Fibroblast of skin of scalp (primary cell): Measurements from ENCODE around the gene SLC6A4. TPM values are rescaled to one million over a fixed set of nuclear protein-coding genes. Genes with fewer than 3 reads are reported as not detected.

Experiments
- DNase-seq: peaks from one replicate; pipeline ENCODE4 v3.0.0-alpha.2; 2013
- polyA plus RNA-seq, 2 experiments: library from polyadenylated mRNA; unstranded; fragments of 120-200 nt; gene quantifications; one replicate each; pipeline ENCODE4 v1.2.1, GENCODE V29; 2013; ENCODE audit not compliant: insufficient read length in 2 of 2

SLC6A4 gene
- polyA plus RNA-seq (2013, experiment 1 of 2; ENCODE audit: insufficient read length), result 0.01 TPM
- not detected for polyA plus RNA-seq (2013, experiment 2 of 2; ENCODE audit: insufficient read length)

DNA sequence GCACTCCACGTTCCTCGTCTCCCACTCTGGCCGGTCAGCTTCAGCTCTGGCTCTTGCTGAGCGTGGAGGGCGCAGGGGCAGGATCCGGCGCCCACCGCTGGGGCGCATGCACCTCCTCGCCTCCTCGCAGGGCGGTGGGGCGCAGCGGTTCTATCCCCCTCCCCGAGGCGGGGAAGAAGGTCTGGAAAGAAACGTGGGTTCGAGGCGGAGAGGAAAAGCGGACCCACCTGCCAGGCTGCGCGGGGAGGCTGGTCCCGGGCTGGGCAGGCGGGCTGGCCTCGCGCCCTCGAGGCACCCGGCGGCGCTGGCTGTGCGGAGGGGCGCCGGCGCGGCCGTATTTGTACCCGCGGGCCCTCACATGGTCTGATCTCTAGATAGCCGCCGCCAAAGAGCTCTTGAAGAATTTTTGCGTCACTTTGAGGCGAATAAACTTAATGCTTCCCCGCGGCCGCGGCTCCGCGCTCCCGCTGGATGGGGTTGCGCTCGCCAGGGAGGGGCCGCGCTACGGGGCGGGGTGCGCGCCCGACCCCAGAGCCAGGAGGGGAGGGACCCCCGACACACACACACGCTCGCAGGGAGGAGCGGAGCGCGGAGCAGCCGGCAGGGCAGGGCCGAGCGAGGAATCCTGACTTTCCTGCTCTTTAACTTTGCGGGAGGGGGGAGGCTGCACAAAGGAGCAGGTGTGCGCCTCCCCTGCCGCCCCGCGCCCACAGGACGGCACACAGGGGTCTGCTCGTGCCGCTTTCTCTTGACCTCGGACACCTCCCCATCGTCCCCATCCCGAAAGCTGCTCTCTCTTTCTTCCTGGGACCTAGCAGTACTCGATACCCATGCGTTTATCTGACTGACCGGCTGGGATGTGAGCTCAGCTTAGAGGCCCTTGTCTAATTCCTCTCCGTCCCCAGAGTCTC lies at the start of gene SLC6A4:
Gene SLC6A4 (minus strand): TSS at position 312 of the 911 bp plus-strand sequence. CDS start 13,739 bp downstream, outside the sequence.
- no peak for DNase-seq

DNA sequence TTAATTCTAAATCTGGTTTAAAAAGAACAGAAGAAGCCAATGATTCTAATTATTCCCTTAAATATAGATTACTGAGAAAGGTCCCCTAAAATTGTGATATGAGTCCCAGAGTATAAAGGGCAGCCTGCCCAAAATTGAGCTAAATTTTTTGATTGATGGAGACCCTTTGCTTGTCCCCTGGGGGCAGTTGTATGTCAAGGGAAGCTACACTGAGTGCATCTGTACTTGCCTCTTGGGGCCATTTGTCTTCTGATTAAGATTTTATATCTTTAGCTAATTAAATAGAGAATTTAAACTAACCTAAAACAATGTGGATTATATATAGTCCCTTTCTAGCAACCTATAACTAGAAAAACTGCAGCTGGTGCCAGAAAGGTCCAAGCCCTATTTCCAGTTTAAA lies 43.7 kb upstream of the SLC6A4 start:
- no peak for DNase-seq

DNA sequence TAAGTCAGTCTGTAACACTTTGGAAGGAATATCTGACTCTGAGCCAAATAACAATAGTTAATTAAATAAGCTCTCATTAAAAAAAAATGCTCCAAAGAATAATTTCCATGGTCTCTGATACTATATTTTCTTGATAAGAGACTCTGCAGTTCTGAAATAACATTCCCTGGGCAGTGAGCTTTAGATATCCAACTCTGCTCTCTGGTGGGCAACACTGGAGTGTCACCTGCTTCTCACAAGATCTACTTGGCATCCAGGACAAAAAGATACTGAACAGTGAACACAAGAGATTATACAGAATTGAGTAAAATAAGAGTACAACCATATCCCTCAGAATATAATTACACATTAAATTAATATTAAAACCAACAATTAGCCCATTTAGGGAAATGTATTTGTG lies 42.5 kb upstream of the SLC6A4 start:
- DNase-seq, result peak; percentile 21

DNA sequence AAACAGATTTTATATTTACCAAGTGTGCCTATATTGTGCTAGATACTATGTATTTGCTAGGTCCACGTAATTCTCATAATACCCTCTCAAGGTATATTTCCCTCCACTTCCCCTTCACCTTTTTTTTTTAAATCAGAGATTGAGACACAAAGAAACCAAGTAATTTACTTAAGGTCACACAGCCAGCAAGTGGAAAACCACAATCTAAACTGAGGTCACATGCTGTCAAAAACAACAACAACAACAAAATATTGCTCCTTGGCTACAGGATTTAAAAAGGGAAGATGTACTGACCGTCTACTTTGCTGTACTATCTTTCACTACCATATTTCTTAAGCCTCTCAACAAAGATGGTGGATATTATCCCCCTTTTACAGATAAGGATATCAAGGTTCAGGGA lies 40.4 kb upstream of the SLC6A4 start:
- DNase-seq, result no peak

DNA sequence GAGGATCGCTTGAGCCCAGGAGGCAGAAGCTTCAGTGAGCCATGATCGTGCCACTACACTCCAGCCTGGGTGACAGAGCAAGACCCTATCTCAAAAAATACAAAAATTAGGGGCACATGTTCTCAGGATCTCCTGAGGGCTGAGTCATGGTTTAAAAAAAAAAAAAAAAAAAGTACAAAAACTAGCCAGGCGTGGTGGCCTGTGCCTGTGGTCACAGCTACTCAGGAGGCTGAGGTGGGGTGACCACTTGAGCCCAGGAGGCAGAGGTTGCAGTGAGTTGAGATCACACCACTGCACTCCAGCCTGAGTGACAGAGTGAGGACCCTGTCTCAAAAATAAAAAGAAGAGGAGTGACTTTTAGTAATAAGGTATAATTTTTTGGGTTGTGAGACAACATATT lies 39.4 kb upstream of the SLC6A4 start:
- DNase-seq, result no peak

DNA sequence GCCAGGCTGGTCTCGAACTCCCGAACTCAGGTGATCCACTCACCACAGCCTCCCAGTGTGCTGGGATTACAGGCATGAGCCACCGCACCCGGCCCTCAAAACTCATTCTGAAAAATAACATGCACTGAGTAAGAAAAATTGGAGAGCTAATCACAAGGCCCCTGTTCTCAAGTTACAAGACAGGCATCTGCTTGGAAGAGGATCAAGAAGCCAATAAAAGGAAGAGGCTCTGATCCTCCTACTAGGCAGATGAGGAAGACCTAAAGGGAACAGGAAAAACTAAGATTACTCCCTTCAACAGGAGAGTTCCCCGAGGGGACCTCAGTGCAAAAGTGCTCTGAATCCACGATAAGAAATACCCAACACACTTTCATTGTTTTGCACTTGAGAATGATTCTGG lies 37.9 kb upstream of the SLC6A4 start:
- no peak for DNase-seq

DNA sequence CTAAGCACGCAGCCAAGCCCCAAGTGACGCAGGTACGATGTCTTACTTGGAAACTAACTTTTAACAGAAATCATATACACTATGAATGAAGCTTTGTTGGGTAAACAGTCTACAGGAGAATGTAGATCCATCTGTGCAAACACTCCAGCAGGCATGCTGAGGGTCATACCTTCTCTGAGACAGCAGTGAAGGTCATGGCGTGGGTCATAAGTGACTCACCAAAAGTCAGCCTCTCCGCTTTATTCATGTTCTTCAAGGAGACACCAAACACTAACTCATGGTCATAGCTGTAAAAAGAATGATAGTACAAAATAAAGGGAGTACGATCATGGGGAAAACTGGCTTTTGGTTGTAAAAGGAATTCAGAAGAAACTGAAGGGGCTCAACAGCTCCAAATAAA lies 35.6 kb upstream of the SLC6A4 start:
- no peak for DNase-seq

DNA sequence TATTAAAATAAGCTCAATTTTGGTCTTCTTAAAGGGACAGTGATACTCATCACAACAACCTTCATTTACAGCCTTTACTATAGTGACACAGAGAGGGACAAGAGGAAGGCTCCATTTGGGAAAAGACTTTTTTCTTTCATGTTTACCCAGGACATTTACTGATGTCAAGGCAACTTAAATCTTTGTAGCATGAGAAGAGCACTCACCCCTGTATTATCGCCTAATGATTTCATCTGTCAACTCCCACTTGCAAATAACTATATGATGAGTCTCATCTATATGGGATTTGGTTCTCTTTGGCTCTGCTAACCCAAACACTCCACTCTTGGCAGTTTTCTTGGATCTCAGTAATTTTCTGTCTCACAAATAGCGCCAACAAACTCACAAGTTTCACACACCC lies 32.1 kb upstream of the SLC6A4 start:
- no peak for DNase-seq

DNA sequence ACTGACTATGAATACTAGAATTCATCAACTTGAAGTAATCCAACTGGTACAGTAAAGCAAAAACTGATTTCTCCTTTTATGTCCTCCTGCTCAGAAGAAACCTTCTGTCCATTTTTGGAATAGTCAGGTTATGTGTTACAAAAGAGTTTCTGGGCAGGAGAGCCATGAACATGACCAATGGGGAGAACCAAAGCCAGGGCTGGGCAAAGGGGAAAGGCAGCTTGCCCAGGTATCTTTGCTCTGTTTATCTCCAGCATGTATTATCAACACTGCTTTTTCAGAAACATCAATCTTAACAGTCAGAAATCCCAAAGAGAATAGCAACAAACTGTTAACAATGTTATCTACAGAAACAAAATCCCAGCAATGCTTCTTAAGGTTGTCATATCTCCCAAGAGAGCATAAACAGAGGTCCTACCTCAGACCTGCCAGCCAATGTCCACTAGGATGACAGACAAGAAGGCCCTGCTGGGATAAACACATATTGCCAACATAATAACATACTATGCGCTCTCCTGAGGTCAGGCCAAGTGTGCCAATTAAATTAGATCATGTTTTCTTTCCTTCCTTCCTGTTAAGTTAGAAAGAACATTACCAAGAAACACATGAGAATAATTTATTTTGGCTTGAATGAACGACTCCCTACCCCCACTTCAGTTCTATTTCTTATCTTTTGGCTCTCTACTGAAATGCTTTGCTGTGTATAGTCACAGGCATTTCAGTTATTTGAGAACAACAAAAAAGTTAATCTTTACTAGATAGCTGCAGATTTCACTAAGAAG lies 28.2 kb upstream of the SLC6A4 start:
- peak; percentile 29 for DNase-seq

DNA sequence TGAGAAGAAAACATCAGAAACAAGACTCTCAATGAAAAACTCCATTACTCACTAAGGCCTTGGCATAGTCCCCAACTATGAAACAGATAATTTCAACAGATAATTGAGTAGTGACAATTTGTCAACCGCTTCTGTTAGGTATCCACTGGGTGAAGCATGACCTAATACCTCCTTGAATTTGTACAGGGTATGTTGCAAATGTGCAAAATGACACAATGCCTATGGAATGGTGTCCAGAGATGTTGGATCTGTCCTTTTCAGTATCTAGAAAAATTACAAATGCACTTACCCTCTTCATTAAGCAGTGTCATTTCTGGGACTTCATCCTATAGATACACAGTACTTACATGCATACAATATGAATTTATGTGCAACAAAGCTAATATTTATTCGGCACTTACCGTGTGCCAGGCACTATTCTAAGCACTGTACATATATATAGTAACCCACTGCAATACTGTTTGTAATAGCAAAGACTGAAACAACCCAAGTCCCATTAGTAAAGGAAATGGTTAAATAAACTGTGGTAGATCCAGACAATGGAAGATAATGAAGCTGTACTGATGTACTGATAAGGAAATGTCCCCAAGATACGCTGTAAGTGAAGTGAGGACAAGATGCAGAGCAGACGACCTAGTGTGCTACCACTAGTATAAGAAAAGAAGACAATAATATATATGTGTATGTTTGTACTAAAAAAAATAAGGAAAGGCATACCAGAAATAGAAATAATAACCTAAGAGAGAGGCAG lies 21.4 kb upstream of the SLC6A4 start:
- DNase-seq, result peak; percentile 45

DNA sequence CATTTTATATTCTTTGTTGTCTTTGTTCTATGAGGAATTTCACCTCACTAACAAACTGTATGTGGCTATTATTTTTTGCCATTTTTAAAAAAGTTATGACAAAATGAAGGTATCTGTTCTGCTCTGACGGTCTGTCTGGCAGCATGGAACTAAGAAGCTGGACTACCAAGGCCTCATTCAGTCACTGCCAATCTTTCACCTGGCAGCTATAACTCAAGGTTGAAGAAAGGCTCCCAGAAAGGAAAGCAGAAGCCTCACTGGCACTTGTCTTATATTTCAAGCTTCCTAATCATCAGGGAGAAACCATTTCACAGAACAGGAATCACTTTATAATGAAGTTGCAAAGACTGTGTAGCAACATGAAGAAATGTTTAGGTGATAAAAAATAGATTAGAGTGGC lies 18.7 kb upstream of the SLC6A4 start:
- no peak for DNase-seq

DNA sequence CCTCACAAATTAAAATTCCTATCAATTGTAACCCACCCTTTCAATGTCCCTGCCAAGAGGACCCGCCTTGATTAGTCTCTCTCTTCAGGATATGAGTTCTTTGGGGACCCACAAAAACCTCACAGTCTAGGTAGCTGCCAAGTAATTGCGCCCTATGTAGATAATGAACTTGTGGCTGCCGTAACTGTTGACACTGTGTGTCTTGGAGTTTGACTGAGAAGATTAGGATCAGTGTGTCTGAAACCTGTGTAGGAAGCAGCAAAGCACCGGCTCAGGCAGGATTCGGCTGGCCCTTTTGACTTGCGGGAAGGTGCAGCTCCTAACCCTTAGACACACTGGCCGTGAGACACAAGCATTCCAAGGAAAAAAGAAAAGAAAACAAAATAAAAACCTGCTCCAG lies 17.8 kb upstream of the SLC6A4 start:
- no peak for DNase-seq

DNA sequence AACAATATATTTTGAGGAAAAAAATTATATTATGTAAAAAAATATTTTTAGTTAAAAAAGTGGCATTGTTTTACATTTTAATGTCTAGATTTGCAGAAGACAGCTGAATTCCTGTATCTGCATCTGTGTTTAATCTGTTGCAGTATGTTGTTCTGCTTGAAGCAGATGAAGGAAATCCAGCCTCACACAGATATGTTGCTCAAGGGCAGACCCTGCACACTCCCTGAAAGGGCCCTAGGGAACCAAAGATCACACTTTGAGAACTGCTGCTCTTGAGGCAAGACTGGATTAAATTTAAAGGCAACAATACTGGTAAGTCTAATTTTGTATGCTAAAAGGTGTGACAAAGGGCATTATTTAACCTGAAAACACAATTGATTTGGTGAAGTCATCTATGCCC lies 16.4 kb upstream of the SLC6A4 start:
- no peak for DNase-seq

DNA sequence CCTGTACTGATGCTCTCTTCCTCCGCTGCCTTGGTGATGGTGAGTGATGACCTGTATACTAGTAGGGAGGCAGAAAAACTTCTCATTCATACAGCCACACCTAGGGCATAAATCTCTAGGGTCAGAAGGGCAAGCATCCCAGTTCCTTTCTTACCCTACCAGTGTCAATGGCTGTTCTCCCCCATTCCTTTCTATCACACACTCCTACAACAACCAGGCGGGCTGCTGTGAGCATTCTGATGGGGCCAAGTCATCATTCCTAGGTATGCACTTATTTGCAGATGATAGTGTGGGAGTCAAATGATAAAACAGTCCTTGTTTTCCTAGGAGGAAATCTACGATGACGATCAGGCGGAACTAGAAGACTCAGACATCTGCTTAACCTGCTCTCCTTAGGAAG lies 14.0 kb upstream of the SLC6A4 start:
- no peak for DNase-seq

DNA sequence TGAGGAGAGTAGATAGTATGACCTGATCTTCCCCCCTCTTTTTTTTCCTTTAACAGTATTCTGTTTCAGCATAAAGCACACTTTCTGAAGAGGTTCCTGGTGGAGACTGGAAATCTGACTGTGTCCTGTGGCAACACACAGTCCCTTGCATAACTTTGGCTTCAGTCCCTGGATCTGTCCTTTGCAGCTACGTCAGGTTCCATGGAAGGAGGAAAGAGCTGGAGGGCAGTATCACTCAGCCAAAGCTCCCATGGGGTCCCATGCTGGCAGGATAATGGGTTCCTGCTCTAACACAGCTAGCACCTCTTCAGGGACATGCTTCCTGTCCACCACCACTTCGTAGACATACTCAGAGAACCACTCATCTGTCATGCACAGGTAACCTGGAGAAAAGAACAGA lies 13.3 kb upstream of the SLC6A4 start:
- no peak for DNase-seq

DNA sequence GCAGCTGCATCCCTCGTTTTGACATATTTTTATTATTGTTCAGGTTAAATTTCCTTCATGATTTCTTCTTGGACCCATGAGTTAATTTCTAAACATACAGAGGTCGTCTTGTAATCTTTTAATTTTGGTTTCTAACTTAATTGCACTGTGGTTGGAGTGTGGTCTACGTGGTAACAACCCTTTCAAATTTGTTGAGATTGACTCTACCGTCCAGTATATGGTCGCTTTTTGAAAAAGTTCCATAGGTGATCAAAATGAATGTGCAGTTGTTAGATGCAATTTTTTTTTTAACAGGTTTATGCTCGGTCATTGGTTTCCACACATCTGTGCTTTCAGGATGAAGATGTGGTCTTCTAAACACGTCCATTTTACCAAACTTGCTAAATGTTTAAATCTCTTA lies 11.0 kb upstream of the SLC6A4 start:
- no peak for DNase-seq

DNA sequence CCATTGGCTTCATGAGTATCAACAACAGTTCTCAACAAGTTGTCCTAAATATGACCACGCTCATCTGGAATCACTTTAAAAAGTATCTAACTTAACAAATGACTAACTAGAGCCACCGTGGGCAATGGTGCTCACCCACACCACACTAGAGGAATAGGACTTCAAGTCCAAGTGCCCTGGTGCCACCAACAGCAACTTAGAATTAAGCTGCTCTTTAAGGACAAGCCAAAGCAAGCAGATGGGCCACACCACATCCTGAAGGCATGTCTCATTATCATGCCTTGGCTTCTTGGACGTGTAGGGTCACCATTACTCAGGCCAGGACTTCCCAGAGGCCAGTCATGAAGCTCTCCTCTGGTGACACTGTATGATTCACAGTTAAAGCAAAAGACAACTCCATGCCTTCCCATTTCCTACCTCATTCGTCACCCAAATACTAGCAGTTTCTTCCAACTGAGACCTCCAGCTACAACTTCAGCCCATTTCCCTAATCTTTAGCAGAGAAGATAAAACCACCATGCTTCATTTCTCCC lies 9.4 kb upstream of the SLC6A4 start:
- peak; percentile 48 for DNase-seq

DNA sequence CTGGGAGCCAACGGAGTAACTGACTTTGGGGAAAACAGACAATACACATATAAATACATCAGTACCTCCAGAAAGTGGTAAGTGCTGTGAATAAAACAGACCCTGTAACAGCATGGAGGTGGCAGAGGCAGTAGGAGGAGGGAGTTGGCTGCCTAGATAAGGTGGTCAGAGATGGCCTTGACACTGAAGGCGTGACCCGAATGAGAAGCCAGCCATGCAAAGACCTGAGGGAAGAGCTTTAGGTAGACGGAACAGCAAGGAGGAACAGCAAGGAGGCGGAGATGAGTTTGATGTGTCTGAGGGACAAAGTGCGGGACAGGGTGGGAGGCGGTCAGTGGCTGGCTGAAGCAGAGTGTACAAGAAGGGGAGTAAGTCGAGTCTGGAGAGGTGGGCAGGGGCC lies 8.1 kb upstream of the SLC6A4 start:
- DNase-seq, result no peak

DNA sequence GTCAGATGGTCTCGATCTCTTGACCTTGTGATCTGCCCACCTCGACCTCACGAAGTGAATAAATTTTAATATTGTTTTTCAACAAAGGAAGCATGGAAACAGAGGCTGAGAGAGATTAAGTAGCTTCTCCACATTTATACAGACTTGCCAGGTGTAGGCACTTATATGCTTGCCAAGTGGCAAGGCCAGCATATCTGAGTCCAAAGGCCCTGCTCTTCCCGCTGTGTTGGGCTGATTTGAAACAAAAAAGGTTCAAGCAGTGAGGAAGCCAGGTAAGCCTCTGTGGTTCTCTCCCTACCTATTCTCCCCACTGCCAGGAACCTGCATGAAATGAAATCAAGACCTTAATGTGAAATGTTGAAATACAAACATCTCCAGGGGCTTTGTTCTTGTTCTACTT lies 7.5 kb upstream of the SLC6A4 start:
- no peak for DNase-seq

DNA sequence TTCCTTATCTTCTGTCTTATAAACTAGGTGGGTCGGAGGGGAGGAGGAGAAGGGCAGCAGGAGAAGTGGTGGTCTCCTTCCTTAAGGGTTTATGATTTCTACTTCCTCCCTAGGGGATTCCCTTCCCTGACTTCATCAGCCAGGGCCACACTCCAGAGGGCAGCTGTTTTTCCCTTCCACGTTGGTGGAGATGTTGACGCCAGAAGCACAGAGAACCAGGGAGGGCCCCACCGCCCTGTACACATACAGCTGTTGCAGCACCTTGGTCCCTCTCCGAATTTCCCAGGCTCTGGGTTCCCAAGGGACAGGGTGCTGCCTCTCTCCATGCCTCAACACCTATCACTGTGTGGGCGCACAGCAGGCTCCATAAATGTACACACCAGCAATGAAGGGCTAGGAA lies 5.6 kb upstream of the SLC6A4 start:
- no peak for DNase-seq

DNA sequence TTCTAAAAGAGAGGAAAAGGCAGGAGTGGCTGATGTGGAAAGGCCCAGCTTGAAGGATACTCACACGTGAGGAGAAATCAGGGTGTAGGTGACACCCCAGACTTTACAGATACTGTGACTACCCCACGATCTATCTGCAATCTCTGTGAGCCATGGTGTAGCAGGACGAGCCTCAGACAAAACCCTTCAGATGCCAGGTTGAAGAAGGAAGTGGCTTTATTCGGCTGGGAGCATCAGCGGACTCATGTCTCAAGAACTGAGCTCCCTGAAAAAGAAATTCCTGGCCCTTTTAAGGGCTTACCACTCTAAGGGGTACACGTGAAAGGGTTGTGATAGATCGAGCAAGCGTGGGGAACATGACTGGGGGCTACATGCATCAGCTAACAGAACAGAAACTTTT lies 4.7 kb upstream of the SLC6A4 start:
- DNase-seq, result no peak

DNA sequence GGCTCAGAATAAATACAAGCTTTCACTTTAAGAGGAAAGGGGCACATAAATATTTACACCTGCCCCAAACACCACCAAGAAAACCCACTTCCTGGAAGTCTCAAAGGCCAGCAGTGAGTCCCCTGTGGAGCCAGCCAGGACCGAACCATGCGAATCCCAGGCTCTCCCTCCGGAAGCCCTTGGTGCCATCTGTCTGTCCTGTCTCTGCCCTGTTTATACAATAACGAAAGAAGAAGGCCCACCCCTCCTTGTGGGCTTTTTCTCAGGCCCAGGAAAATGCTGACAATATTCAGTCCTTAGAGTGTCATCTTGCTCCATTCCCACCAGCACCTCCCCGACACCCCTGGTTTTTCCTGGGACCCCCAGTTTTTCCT lies 3.6 kb upstream of the SLC6A4 start:
- DNase-seq, result no peak
